ENCODE data around the gene HERC2. TPM values are rescaled to one million over a fixed set of nuclear protein-coding genes. Genes with fewer than 3 reads are reported as not detected.
"Not testable (repeated sequence)": the region's sequence is repeated elsewhere in the genome, so short reads cannot be mapped to it uniquely, and the experiment has no call there.

Gene HERC2
- total and polyA plus RNA-seq, 4 donors: 14.6 to 45.4 (median 26.6) TPM

- Histone ChIP-seq H3K27ac (ENCODE audit: low read depth in 1 of 2, low read length in 2 of 2) (no peak overlapping the region), H3K27me3 (ENCODE audit: control insufficient read depth in 4 of 4, insufficient read depth in 4 of 4, low read length in 3 of 4) (no peaks in the 10 kb centered on the region), H3K36me3 (ENCODE audit: control insufficient read depth in 4 of 4, insufficient read depth in 3 of 4, low read depth in 1 of 4, low read length in 3 of 4) (peaks cover 0 to 9% (median 6%) of the 10 kb centered on the region in 4 donors), H3K4me1 (ENCODE audit: control insufficient read depth in 4 of 4, insufficient read depth in 4 of 4, low read length in 3 of 4) (no peaks in the 10 kb centered on the region), H3K9me3 (ENCODE audit: control insufficient read depth in 4 of 4, low read length in 3 of 4) (peaks cover 0 to 2% (median 0%) of the 10 kb centered on the region in 4 donors), H3K4me3 (ENCODE audit: low read depth in 1 of 3, low read length in 3 of 3) (no peak overlapping the region), H3K9ac (ENCODE audit: low read depth in 1 of 2, low read length in 2 of 2) (no peak overlapping the region)
- no peak for DNase-seq (ENCODE audit: low spot score)
- no peak for TF ChIP-seq YY1 (IDR thresholded peaks at IDR 0.05)
- 87% methylated on average over 13 of the region's 13 CpGs for WGBS
These were observed 168.4 kb downstream of the HERC2 start for GRCh38 chr15:28153492-28154119.

GRCh38 chr15:28152538-28152923 lies 169.4 kb downstream of the HERC2 start:
- not testable (repeated sequence) for DNase-seq (ENCODE audit: low spot score); H3K36me3 ChIP-seq (ENCODE audit: control insufficient read depth in 4 of 4, insufficient read depth in 3 of 4, low read depth in 1 of 4, low read length in 3 of 4); H3K4me1 ChIP-seq (ENCODE audit: control insufficient read depth in 4 of 4, insufficient read depth in 4 of 4, low read length in 3 of 4); H3K27ac ChIP-seq (ENCODE audit: low read depth in 1 of 2, low read length in 2 of 2); H3K4me3 ChIP-seq (ENCODE audit: low read depth in 1 of 3, low read length in 3 of 3); H3K27me3 ChIP-seq (ENCODE audit: control insufficient read depth in 4 of 4, insufficient read depth in 4 of 4, low read length in 3 of 4); H3K9ac ChIP-seq (ENCODE audit: low read depth in 1 of 2, low read length in 2 of 2); H3K9me3 ChIP-seq (ENCODE audit: control insufficient read depth in 4 of 4, low read length in 3 of 4)
- WGBS: 93% methylated on average over 8 of the region's 8 CpGs

- not testable (repeated sequence) for H3K27ac ChIP-seq (ENCODE audit: low read depth in 1 of 2, low read length in 2 of 2); H3K9ac ChIP-seq (ENCODE audit: low read depth in 1 of 2, low read length in 2 of 2); H3K4me1 ChIP-seq (ENCODE audit: control insufficient read depth in 4 of 4, insufficient read depth in 4 of 4, low read length in 3 of 4); DNase-seq (ENCODE audit: low spot score); H3K4me3 ChIP-seq (ENCODE audit: low read depth in 1 of 3, low read length in 3 of 3); H3K36me3 ChIP-seq (ENCODE audit: control insufficient read depth in 4 of 4, insufficient read depth in 3 of 4, low read depth in 1 of 4, low read length in 3 of 4); H3K9me3 ChIP-seq (ENCODE audit: control insufficient read depth in 4 of 4, low read length in 3 of 4); H3K27me3 ChIP-seq (ENCODE audit: control insufficient read depth in 4 of 4, insufficient read depth in 4 of 4, low read length in 3 of 4)
- 82% methylated on average over 6 of the region's 9 CpGs for WGBS
These were observed 170.0 kb downstream of the HERC2 start for GRCh38 chr15:28151864-28152537.

- H3K36me3 ChIP-seq (ENCODE audit: control insufficient read depth in 4 of 4, insufficient read depth in 3 of 4, low read depth in 1 of 4, low read length in 3 of 4): peaks cover 8 to 35% (median 19%) of the 10 kb centered on the region in 4 donors
- TF ChIP-seq HNF4G (IDR thresholded peaks at IDR 0.05): no peak
- TF ChIP-seq SP1 (IDR thresholded peaks at IDR 0.05): no peak
- TF ChIP-seq HNF4A (conservative IDR thresholded peaks at IDR 0.05): no peak
- TF ChIP-seq JUND (IDR thresholded peaks at IDR 0.05): no peak
- no peak for TF ChIP-seq TAF1 (conservative IDR thresholded peaks at IDR 0.05)
- TF ChIP-seq RAD21 (IDR thresholded peaks at IDR 0.05): no peak
- no peak for TF ChIP-seq REST (IDR thresholded peaks at IDR 0.05)
- TF ChIP-seq GABPA (IDR thresholded peaks at IDR 0.05 in 1 of 2, conservative IDR thresholded peaks at IDR 0.05 in 1 of 2): no peak
- TF ChIP-seq ZBTB33 (IDR thresholded peaks at IDR 0.05): no peak
- H3K4me1 ChIP-seq (ENCODE audit: control insufficient read depth in 4 of 4, insufficient read depth in 4 of 4, low read length in 3 of 4): no peaks in the 10 kb centered on the region
- H3K9me3 ChIP-seq (ENCODE audit: control insufficient read depth in 4 of 4, low read length in 3 of 4): peaks cover 0 to 2% (median 0%) of the 10 kb centered on the region in 4 donors
- no peak overlapping the region for H3K4me3 ChIP-seq (ENCODE audit: low read depth in 1 of 3, low read length in 3 of 3)
- H3K27ac ChIP-seq (ENCODE audit: low read depth in 1 of 2, low read length in 2 of 2): no peak overlapping the region
- H3K27me3 ChIP-seq (ENCODE audit: control insufficient read depth in 4 of 4, insufficient read depth in 4 of 4, low read length in 3 of 4): no peaks in the 10 kb centered on the region
- 97% methylated on average over 3 of the region's 3 CpGs for WGBS
- no peak for DNase-seq (ENCODE audit: low spot score)
- no peak overlapping the region for H3K9ac ChIP-seq (ENCODE audit: low read depth in 1 of 2, low read length in 2 of 2)
These were observed 174.2 kb downstream of the HERC2 start for GRCh38 chr15:28147801-28148200.

- not testable (repeated sequence) for H3K4me1 ChIP-seq (ENCODE audit: control insufficient read depth in 4 of 4, insufficient read depth in 4 of 4, low read length in 3 of 4); H3K4me3 ChIP-seq (ENCODE audit: low read depth in 1 of 3, low read length in 3 of 3); H3K27me3 ChIP-seq (ENCODE audit: control insufficient read depth in 4 of 4, insufficient read depth in 4 of 4, low read length in 3 of 4); DNase-seq (ENCODE audit: low spot score); H3K9me3 ChIP-seq (ENCODE audit: control insufficient read depth in 4 of 4, low read length in 3 of 4); H3K9ac ChIP-seq (ENCODE audit: low read depth in 1 of 2, low read length in 2 of 2); H3K27ac ChIP-seq (ENCODE audit: low read depth in 1 of 2, low read length in 2 of 2)
- 94% methylated on average over 4 of the region's 4 CpGs for WGBS
- peaks cover 11 to 41% (median 23%) of the 10 kb centered on the region in 4 donors for H3K36me3 ChIP-seq (ENCODE audit: control insufficient read depth in 4 of 4, insufficient read depth in 3 of 4, low read depth in 1 of 4, low read length in 3 of 4)
These were observed 176.6 kb downstream of the HERC2 start for GRCh38 chr15:28145419-28145818.
